NCI-H748 (cell line): ENCODE data around the gene ZNF665.
"Not testable (repeated sequence)": the region's sequence is repeated elsewhere in the genome, so short reads cannot be mapped to it uniquely, and the experiment has no call there.

Source experiments
- DNase-seq: peaks from one replicate; lab custom pipeline; 2025; ENCODE audit not compliant: unreplicated experiment; lab: John Stamatoyannopoulos, UW

ZNF665 gene

DNA sequence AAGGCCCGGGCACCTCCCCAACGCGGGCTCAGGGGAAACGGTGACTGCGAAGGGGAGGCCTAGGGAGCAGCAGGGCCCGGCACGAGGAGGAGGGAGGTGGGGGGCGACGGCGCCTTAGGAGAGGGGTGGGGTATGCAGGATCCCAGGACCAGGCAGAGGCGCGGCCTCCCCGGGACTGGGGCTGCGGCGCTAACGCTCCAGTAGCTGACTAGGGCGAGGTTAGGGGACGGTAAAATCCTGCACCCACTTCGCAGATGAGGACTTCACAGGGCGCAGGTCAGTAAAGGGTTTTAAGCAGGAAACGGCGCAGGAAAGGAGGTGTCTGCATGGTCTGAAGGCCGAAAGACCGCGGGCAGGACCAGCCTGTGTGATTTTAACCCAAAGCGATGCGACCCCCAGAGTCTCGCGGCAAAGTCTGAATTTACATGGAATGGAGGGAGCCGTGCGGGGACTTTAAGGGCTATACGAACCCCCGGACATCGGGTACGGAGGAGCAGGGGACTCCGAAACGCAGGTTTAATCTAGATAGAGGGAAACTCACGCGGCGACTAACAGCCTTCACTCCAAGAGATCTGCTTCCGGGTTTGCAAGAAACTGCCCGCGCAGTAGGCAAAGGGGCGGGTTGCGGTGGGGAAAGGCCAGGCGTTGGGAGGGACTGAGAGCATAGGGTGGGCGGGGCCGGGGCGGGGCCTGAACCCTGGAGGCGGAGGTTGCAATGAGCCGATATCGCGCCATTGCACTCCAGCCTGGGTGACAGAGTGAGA is at the start of gene ZNF665:
ZNF665 (minus strand) TSS at position 588 of the 764 bp plus-strand sequence. CDS start 10,460 bp downstream, outside the sequence.
- DNase-seq, result peak; percentile 95

DNA sequence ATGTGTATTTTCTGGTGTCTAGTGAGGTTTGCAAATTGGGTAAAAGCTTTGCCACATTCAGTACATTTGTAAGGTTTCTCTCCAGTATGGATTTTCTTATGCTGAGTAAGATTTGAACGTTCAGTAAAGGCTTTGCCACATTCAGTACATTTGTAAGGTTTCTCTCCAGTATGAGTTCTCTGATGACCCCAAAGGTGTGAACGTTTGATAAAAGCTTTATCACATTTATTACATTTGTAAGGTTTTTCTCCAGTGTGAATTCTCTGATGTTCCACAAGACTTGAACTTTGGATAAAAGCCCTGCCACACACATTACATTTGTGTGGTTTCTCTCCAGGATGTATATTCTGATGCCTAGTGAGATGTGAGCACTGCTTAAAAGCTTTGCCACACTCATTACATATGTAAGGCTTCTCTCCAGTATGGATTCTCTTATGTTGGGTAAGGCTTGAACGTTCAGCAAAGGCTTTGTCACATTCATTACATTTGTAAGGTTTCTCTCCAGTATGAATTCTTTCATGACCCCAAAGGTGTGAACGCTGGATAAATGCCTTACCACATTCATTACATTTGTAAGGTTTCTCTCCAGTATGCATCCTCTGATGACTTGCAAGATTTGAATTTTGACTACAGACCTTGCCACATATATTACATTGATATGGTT is 44.1 kb upstream of the ZNF665 start:
- no peak for DNase-seq

DNA sequence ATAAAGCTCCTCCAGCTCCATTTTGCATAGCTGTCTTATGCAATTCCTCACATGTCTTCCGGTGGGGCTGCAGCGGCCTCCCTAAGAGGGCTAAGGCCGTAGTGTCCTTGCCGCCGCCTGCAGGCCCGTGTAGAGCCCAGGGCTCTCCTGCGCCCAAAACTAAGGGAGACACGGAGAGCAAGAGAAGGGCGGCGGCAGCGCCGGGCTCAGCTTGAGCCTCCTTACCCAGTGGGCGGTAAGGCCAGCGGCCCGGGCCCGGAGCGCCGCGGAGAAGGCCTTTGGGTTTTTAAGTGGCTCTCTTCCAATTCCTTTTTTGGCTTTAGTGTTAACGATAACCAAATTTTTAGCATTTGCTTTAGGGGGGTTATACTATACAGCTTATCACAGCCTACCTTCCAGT is 31.4 kb upstream of the ZNF665 start:
- DNase-seq, result no peak

DNA sequence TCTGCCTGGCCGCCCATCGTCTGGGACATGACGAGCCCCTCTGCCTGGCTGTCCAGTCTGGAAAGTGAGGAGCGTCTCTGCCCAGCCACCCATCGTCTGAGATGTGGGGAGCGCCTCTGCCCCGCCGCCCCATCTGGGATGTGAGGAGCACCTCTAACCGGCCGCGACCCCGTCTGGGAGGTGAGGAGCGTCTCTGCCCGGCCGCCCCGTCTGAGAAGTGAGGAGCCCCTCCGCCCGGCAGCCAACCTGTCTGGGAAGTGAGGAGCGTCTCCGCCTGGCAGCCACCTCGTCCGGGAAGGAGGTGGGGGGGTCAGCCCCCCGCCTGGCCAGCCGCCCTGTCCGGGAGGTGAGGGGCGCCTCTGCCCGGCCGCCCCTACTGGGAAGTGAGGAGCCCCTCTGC is 29.6 kb upstream of the ZNF665 start:
- DNase-seq, result not testable (repeated sequence)

DNA sequence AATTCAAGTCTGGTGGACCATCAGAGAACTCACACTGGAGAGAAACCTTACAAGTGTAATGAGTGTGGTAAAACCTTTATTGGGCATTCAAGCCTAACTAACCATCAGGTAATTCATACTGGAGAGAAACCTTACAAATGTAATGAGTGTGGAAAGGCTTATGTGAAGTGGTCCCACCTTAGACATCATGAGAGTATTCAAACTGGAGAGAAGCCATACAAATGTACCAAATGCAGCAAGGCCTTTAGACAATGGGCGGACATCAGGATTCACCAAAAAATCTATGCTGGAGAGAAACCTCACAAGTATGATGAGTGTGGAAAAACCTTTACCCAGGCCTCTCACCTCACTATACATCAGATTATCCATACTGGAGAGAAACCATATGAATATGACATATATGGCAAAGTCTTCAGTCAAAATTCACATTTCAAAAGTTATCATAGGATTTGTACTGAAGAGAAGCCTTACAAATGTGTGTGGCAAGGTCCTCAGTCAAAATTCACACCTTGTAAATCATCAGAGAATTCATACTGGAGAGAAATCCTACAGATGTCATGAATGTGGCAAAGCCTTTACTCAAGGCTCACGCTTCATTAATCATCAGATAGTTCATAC is 19.7 kb upstream of the ZNF665 start:
- no peak for DNase-seq

DNA sequence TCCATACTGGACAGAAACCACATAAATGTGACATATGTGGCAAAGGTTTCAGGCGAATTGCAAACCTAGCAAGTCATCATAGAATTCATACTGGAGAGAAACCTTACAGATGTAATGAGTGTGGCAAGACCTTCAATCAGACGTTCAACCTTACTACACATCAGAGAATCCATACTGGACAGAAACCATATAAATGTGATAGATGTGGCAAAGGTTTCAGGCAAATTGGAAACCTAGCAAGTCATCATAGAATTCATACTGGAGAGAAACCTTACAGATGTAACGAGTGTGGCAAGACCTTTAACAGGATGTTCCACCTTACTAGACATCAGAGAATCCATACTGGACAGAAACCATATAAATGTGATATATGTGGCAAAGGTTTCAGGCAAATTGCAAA is 18.4 kb upstream of the ZNF665 start:
- DNase-seq, result not testable (repeated sequence)

DNA sequence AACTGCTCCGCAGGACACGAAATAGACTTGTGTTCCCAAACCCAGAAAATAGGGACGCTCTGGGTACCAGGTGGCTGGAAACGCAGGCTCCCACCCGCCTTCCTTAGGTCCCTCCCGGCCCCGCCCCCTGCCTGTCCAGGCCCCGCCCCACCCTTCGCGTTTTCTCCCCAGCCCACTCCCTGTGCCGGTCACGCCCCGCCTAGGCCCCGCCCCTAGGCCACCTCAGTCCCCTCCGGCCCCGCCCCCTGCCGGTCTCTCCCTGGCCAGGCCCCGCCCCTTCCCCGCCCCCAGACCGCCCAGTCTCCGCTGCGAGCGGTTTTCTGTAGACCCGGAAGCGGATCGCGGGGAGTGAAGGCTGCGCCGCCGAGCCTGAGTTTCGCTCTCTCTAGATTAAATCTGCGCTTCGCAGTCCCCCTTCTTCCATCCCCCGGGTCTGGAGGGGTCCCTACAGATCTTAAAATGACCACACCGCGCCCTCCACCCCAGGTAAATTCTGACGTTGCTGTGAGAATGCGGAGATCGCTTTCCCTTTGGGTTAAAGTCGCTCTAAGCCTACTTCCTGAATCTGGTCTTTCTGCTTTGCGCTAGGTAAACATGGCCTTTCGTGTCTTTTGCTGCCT is 3.7 kb upstream of the ZNF665 start:
- DNase-seq, result peak; percentile 95

DNA sequence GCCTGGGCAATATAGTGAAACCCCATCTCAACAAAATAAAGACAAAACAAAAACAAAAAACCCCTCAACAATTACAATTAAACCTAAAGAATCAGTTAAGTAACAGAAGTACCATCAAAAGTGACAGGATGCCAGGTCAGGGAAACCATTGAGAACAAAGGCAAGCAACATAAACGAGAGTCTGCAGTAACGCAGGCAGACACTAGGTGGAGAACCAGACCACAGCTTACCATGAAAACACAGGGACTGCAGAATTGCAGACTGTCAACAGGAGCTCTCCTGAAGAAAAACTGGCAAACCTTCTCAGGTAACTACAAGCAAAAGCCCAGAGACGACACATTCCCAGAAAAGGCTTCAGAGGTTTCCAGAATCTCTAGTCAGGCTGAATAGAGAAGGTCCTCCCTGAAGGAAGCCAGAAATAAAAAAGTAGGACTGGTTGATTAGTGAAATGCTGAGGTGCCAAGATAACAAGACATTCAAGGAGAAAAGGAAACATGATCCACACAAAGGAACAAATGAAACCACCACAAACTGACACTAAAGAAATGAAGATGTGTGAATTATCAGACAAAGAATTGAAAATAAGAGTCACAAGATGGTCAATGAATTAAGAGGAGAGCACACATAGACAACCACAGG is 2.2 kb upstream of the ZNF665 start:
- DNase-seq, result peak; percentile 87

DNA sequence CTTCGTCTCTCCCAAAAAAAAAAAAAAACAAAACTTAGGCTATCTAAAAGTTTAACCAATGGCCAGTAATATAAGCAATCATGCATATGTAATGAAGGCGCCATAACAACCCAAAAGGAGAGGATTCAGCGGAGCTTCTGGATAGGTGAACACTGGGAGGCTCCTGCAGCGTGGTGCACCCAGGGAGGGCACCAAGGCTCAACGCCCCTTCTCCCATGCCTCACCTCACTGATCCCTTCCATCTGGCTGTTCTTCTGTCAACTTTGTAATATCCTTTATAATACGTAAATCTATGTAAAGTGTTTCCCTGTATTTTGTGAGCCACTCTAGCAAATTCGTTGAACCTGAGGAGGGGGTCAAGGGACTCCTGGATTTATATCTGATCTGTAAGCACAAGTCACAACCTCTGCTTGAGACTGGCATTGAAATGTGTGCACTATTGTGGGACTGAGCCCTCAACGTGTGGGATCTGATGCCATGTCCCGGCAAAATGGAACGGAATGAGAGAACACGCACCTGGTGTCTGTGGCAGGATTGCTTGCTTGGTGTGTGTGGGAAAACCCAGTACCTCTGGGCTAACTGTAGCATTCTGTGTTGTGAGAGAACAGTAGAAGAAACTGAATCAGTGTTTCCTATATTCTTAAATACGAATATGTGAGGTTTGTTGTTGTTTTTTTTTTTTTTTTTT is 521 bp upstream of the ZNF665 start:
- DNase-seq, result peak; percentile 53

DNA sequence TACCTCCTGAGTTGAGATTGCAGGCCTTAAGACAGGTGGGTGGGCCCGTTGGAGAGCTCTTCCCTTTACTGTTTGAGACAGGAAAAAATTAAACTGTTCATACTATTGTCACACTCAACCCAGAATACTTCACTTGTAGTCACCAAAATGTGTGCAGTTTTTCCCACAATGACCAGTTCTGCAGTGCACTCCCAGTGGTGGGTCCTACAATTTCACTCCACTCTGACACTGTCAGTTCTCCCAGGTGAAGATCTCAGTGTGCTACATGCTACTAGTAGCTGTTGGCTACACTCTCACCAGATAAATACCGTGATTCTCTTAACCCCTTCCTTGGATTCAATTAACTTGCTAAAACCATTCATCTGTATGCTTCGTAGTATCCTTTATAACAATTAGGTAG is 2.9 kb downstream of the ZNF665 start:
- DNase-seq, result no peak

DNA sequence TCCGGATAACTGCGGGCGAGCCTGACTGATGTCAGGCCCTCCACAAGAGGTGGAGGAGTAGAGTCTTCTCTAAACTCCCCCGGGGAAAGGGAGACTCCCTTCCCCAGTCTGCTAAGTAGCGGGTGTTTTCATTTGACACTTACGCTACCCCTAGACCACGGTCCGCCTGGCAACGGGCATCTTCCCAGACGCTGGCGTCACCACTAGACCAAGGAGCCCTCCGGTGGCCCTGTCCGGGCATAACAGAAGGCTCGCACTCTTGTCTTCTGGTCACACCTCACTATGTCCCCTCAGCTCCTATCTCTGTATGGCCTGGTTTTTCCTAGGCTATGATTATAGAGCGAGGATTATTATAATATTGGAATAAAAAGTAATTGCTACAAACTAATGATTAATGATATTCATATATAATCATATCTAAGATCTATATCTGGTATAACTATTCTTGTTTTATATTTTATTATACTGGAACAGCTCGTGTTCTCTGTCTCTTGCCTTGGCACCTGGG is 3.4 kb downstream of the ZNF665 start:
- not testable (repeated sequence) for DNase-seq

DNA sequence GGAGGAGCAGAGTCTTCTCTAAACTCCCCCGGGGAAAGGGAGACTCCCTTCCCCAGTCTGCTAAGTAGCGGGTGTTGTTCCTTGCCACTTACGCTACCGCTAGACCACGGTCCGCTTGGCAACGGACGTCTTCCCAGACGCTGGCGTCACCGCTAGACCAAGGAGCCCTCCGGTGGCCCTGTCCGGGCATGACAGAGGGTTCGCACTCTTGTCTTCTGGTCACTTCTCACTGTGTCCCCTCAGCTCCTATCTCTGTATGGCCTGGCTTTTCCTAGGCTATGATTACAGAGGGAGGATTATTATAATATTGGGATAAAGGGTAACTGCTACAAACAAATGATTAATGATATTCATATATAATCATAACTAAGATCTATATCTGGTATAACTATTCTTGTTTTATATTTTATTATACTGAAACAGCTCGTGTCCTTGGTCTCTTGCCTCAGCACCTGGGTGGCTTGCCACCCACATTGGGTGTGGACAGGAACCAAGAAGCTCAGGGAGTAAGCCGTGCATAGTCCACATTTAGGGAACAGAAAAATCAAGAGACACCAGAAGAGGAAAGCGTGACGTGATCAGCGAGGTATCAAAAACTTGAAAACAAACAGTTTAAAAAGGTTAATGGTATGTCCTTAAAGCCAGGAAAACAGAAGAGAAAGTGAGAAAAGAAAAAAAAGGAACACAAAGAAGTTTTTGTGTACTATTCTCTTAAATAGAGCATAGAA is 7.8 kb downstream of the ZNF665 start:
- peak; percentile 7 for DNase-seq

DNA sequence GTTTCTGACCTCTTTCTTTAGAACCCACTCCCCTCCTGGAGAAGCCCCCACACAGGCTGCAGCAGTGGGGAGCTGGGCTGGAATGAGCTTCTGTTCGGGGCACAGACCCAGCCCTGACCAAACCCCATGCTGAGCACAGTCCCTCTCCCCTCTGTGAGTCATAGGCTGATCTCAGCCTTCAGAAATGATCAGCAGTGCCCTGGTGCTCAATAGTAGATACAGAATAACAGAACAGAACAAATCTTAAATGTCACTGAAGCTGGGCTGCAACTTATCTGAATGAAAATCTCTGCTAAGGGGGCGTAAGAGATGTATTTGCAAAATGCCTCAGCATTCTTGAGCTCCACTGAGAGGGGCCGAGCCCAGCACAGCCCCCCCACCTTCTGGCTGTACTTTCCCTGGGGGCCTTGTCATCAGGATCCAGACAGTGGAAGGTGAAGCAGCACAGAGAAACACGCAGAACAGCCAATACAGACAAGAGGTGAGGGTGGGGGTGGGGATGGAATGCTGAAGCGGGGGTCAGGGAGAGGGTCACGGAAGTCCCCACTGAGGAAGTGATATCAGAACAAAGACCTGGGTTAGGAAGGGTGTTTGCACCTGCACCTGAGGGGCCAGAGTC is 9.9 kb downstream of the ZNF665 start:
- no peak for DNase-seq

DNA sequence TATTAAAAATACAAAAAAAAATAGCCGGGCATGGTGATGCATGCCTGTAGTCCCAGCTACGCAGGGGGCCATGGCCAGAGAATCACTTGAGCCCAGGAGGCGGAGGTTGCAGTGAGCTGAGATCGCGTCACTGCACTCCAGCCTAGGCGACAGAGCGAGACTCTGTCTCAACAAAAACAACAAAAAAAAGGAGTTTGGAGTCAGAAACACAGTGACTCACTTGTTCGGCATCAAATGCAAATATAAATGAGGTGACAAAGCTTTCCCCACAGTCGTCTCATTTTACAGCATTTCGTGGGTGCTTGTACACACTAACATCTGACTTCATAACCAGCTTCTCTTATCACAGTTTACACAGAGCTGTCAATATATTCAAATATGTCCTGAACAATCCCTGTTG is 11.0 kb downstream of the ZNF665 start:
- DNase-seq, result no peak

DNA sequence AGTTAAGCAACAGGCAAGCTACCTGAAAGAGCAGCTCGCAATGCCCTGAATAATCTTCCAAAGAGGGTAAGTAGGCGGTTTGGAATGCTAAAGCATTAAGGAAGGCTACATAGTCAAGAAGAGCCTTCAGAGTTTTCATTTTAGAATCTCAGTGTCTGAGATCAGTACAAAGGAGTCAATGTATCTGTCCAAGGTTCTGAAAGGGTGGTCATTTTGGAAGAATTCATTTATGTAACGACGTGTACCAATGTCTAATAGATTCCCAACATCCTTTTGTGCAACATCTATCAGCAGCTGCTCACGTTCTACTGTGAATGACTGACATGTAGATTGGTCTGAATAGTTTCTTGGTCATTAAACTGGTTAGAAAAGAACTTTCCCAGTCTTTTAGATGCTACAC is 15.2 kb downstream of the ZNF665 start:
- no peak for DNase-seq

DNA sequence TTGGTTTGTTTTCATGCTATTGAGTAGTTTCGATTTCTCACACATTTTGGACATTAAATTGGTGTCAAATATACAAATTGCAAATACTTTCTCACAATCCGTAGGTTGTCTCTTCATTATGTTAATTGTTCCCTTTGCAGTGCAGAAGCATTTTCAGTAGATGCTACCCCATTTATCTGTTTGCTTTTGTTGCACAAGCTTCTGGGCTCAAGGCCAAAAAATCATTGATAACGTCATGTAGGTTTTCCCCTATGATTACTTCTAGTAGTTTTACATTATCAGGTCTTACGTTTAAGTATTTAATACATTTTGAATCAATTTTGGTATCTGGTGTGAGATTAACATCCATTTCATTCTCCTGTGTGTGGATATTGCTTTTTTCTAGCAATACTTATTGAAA is 20.3 kb downstream of the ZNF665 start:
- peak; percentile 75 for DNase-seq

DNA sequence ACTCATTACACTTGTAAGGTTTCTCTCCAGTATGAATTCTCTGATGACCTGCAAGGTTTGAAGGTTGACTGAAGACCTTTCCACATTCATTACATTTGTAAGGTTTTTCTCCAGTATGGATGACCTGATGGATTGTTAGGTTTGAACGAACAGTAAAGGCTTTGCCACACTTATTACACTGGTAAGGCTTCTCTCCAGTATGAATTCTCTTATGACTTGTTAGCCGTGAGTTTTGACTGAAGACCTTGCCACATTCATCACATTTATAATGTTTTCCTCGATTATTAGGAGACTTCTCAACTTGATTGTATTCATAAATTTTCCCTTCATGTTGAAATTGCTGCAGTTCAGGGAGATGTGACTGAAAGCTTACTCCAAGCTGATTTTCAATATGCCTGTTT is 27.5 kb downstream of the ZNF665 start:
- no peak for DNase-seq

DNA sequence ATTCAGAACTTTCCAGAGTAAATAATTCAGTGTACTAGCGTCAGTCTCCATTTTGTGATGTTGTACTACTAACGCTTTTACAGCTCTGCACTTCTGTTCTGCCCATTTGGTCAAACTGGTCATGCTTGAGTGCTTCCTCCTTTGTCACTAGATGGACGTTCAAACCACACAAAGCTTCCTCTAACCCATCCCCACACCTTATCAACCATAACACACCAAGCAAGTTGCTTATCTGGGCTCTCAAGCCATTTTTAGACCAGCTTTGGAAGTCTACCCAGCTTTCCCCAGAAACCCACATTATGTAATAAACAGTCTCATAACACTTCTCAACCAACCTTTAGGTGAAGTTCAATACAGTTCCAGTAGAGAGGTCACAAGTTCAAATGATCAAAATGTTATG is 32.0 kb downstream of the ZNF665 start:
- DNase-seq, result no peak

DNA sequence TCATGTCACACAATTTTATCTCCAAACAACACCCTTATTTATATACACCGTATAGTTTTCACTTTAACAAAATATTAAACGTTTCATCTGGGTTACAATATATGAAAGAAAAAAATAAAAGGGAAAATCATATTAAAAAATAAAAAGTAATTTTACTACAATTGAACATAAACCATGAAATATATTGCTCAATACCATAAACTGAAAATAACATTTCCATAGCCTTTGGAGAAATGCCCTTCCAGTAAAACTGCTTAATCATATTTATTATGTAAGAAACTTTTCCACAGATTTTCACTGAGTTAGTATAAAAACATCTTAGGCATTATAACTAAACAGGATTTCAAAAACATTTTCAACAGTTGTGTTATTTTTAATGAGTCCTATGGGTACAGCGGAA is 32.8 kb downstream of the ZNF665 start:
- no peak for DNase-seq
